BJ (cell line): ENCODE measurements around the gene NOVA1. TPM values are rescaled to one million over a fixed set of nuclear protein-coding genes. Genes with fewer than 3 reads are reported as not detected.

Source experiments
- CTCF ChIA-PET: fragments of 350-600 bp; formaldehyde crosslinking; extraction: SDS; loops from one replicate; lab custom pipeline; 2021; ENCODE audit warnings: antibody characterized with exemption, inconsistent platforms; lab: Yijun Ruan, JAX
- POLR2A ChIA-PET: fragments of 300-600 bp; sonication (Branson Sonifier 250); formaldehyde crosslinking; extraction: SDS; loops from one replicate; lab custom pipeline; 2021; ENCODE audit warnings: antibody characterized with exemption; lab: Charles Lee
- DNase-seq: peaks from one replicate; pipeline ENCODE4 v3.0.0-alpha.2; 2011; ENCODE audit warnings: low read depth
- H3K27me3 ChIP-seq: 2 replicates; pipeline ENCODE4 v1.6.0; 2011; ENCODE audit warnings: low read length; ENCODE audit not compliant: control insufficient read depth, insufficient read depth
- H3K36me3 ChIP-seq: 2 replicates; pipeline ENCODE4 v1.5.1; 2011; ENCODE audit warnings: low read length; ENCODE audit not compliant: control insufficient read depth, insufficient read depth
- H3K4me3 ChIP-seq: 2 replicates; pipeline ENCODE4 v1.5.1; 2011; ENCODE audit warnings: low read depth, mild to moderate bottlenecking, control low read depth, low read length
- CTCF ChIP-seq: IDR thresholded peaks from 2 replicates; pipeline ENCODE4 v1.5.1; 2011; ENCODE audit warnings: low read depth, mild to moderate bottlenecking, control low read depth, inconsistent platforms, low read length, moderate library complexity; ENCODE audit not compliant: insufficient read depth
- polyA plus RNA-seq: library from polyadenylated mRNA; depleted of rRNA; stranded (reverse); fragments of >200 nt; gene quantifications from 2 replicates; pipeline ENCODE4 v1.2.3, GENCODE V29; 2011

NOVA1 gene
- polyA plus RNA-seq, 1 experiment, result not detected

GRCh38 chr14:26429205-26429604 is 168.6 kb downstream of the NOVA1 start:
- no peak for DNase-seq
- ChIA-PET POLR2A (no interaction called here), CTCF (no interaction called here)
- no peaks in the 10 kb centered on the region for H3K36me3 ChIP-seq
- H3K4me3 ChIP-seq, result no peak overlapping the region
- no peak for TF ChIP-seq CTCF
- H3K27me3 ChIP-seq, result no peaks in the 10 kb centered on the region

GRCh38 chr14:26427097-26427496 is 170.7 kb downstream of the NOVA1 start:
- TF ChIP-seq CTCF, result no peak
- no peak for DNase-seq

GRCh38 chr14:26424537-26424936 is 173.3 kb downstream of the NOVA1 start:
- no peak for TF ChIP-seq CTCF

More at GRCh38 chr14:26427097-26427496, 170.7 kb downstream of the NOVA1 start:
- ChIA-PET POLR2A (no interaction called here), CTCF (no interaction called here)
- no peak overlapping the region for H3K4me3 ChIP-seq
- H3K27me3 ChIP-seq, result no peaks in the 10 kb centered on the region
- no peaks in the 10 kb centered on the region for H3K36me3 ChIP-seq

GRCh38 chr14:26415618-26416123 is 182.2 kb downstream of the NOVA1 start:
- ChIA-PET POLR2A (no interaction called here), CTCF (no interaction called here)
- no peak for TF ChIP-seq CTCF
- no peak for DNase-seq
- H3K4me3 ChIP-seq, result no peak overlapping the region
- no peaks in the 10 kb centered on the region for H3K36me3 ChIP-seq
- H3K27me3 ChIP-seq, result no peaks in the 10 kb centered on the region

More at GRCh38 chr14:26424537-26424936, 173.3 kb downstream of the NOVA1 start:
- no peak for DNase-seq
- POLR2A ChIA-PET, result no interaction called here
- no peaks in the 10 kb centered on the region for H3K36me3 ChIP-seq
- CTCF ChIA-PET, result no interaction called here
- H3K4me3 ChIP-seq, result no peak overlapping the region
- H3K27me3 ChIP-seq, result no peaks in the 10 kb centered on the region

GRCh38 chr14:26414926-26415325 is 182.9 kb downstream of the NOVA1 start:
- CTCF ChIA-PET, result no interaction called here
- no peak for TF ChIP-seq CTCF
- no peaks in the 10 kb centered on the region for H3K27me3 ChIP-seq
- H3K4me3 ChIP-seq, result no peak overlapping the region
- no peak for DNase-seq
- no peaks in the 10 kb centered on the region for H3K36me3 ChIP-seq
- POLR2A ChIA-PET, result no interaction called here
